ENCODE results near the gene INPP4A. TPM values are rescaled to one million over a fixed set of nuclear protein-coding genes. Genes with fewer than 3 reads are reported as not detected.

Gene INPP4A
- polyA plus RNA-seq, 12 donors = 12.0 to 18.1 (median 14.2) TPM; not detected in 1

DNA sequence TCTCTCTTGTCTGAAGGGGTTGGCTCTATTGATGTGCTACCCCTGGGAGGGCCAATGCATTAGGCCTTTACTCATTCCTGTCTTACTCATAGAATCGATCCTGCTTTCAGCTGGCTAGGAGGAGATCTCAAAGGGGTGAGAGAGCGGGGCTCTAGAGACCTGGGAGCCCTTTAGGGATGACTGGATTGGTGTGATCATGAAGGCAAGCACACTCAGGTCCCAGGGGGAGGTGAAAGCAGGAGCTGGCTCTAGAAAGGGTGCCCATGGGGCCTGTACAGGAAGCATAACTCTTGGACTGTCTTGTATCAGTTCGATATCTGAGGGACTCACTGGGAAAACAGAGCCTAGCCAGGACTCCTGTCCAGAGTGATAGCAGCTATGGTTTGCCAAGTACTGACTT lies 47.8 kb downstream of the INPP4A start:
- no peak for DNase-seq

DNA sequence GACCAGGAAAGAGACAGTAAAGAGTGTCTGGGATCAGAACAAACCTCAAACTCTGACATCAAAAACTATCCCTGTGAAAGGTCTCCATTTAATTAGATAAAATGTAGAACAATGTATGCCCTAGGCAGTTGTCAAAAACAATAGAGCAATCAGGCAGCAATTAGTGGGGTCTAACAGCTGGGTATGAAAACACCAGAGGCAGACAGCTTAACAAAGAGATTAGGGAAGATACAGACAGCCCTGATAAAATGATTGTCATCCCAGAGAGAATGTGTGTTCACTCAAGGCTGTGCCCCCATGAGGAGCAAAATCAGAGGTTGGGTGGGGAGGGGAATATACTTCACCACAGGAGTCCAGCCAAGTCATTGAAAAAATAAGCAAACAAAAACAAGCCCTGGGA lies 50.0 kb downstream of the INPP4A start:
- DNase-seq = no peak

DNA sequence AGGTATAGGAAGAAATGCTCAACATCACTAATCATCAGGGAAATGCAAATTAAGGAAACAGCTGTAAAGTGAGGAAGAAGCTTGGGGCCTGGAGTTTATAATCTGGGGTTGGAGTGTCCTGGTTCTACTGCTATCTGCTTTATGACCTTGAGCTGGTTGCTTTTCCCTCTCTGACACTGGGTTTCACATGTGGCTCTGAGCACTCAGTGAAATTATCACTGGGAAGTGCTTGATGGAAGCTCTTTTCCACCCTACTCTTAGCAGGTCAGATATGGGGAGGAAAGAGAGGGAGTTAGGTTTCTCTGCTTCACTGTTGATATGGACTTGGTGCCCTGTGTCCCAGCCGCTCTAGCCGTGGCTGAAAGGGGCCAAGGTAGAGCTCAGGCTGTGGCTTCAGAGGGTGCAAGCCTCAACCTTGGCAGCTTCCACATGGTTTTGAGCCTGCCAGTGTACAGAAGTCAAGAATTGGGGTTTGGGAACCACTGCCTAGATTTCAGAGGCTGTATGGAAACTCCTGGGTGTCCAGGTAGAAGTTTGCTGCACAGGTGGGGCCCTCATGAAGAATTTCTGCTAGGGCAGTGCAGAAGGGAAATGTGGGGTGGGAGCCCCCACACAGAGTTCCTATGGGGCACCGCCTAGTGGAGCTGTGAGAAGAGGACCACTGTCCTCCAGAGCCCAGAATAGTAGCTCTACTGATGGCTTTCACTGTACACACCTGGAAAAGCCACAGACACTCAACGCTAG lies 52.3 kb downstream of the INPP4A start:
- no peak for DNase-seq

DNA sequence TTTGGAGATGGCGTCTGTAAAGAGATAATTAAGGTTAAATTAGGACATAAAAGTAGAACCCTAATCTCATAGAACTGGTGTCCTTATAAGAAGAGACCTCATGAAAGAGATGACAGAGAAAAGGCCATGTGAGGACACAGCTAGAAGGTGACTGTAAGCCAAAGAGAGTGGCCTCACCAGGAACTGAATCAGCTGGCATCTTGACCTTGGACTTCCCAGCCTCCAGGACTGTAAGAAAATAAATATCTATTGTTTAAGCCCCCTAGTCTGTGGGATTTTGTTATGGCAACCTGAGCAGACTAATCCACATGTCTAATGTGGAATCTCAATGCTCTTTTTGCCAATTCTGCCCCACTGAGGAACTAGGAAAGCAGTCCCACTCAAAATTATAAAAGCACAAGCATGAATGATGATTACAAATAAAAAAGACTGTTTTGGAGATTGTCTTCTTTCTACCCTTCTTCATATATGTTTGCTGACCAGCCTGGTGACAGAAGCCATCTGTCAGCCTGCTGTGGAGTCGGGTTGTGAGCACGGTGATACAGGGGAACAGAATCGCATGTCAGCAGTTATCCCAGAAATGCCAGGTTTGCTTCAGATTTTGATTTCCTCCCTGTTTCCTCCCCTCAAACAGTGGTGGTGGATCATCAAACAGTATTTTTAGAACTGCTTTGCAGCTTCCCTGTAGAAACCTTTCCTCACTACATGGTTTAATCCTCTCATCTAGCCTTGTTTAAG lies 54.2 kb downstream of the INPP4A start:
- no peak for DNase-seq

DNA sequence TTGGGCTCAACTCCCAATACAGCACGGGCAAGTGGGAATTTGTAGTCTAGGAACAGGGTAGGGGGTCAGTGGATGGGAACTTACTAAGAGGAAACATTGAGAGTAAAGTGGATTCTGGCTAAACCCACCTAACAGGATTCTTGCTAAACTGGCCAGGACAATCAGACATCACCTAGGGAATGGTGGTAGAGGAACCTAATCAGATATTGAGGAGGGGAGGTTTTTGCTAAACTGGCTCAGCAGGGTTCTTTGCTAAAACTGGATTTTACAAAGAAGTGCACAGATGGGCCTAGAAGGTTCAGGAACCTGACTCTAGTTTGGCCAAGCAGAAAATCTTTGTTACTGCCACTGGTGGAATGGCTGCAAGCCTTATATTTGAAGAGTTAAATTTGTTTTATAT lies 55.9 kb downstream of the INPP4A start:
- DNase-seq = no peak

DNA sequence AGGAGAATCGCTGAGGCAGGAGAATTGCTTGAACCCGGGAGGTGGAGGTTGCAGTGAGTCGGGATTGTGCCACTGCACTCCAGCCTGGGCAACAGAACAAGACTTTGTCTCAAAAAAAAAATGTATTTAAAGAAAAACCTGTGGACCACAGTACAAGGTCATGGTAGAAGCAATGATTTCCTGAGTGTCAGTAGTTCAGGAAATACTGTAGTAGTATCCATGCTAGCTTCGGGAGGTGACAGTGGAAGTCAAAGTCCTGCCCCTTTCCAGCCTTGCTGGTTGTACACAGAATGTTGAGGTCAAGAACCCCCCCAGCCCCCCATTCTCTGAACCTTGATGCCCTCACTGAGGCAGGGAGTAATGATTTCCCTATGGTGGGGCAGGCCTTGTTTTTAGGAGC lies 56.6 kb downstream of the INPP4A start:
- no peak for DNase-seq

DNA sequence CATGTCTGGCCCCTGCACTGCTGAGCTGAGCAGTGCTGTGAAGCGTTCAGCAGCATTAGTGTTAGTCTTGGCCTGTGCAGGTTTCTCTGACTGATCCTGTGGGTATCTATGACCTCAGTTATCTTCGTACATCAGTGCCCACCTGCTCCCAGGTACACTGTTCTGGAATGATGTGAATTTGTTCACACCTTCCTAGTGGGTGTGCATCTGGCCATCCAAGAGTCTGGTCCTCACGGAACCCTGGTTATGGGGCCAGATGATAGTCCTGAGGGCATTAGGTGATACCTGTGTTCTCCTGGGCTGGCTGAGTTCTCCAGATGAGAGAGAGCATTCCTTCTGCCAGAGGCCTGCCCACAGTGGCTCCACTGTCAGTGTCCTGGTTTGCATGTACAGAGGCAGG lies 57.2 kb downstream of the INPP4A start:
- no peak for DNase-seq

DNA sequence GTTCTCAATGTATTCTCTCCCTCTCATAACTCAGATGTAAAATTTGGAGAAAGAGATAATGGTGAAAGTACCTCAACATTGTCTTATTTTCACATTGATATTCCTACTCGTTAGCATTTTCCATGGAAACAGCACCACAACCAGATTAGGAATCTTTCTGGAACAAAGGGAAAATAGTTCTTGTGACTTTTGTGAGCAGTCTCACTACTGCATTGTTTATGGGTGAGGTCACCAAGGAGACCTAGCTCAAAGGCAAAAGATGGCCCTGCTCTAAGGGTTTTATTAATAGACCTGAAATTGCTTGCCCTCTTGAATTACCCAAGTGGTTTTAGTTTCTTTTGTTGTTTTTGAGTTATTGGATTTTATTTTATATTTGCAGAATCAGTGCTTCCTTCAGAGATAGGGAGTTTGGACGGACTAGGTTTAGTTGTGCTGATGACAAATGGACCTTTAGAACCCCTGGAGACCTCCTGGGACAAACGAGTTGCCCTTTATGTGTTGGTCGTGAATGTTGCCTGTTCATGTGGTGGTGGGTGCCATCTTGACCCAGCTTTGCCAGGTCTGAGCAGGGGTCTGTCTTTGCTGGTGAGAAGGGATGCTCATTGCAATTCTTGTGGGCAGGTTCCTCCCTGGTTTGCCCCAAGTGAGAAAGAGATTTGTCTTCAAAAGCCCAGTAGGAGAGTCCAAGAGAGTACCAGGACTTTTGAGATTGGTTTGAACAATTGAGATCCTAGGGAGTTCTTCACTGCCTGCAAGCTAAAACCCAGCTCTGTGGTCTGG lies 58.1 kb downstream of the INPP4A start:
- DNase-seq = no peak

DNA sequence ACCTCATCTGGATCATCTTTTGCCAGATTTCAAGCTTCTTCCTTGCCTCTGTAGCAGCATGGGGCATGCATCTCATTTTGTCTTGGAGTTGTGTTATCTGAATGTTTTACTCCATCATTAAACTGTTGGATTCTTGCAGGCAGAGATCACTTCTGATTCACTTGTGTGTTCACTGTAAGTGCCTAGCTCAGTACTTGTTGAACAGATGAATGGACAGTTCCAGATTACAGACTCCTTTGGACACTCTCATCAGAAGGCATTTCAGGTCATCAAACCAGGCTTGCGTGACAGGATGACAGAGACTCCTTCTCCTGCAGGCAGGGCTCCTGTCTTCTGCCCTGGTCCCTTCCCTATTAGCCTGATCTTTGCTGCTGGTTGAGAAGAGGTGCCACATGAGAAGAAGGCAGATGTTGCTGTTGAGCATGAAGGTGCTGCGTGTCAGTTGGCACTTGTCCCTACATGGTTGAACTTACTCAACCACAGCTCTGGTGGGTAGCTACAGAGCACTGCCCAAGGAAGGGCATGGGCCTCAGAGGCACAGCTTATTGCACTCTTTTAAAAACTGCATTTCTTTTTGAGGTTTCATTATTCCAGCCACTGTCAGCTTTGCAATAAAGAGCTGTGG lies 58.9 kb downstream of the INPP4A start:
- DNase-seq = no peak

DNA sequence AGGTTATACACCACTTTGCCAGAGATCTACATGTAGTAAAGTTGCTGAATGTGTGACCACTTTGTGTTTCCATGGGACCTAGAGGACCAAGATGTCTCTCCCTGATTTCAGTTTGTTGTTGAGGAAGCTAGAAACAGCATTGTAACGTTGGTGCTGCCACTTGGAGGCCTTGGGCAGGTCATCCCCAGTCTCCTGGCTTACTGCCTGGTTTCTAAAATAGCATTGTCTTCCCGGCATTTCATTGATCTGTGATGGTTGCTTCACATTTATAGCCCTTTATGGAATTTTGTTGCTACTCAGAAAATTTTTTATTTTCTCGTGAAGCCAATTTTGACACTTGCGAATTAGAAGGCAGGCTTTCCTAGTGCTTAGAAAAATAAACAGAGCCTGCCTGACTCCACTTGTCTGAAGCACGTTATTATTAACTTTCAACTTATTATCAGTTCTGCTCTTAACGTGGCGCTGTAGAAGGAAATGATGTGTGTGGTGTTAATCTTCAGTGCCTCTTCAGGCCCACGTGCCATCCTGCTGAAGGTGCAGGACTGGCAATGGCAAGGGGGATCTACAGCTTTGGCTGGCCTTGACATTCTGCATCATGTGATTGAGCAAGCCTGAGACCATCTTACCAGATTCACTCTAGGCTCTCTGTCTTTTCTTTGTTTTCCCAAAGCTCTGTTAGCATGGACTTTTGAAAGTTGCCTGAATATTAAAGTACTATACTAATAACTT lies 59.9 kb downstream of the INPP4A start:
- no peak for DNase-seq

DNA sequence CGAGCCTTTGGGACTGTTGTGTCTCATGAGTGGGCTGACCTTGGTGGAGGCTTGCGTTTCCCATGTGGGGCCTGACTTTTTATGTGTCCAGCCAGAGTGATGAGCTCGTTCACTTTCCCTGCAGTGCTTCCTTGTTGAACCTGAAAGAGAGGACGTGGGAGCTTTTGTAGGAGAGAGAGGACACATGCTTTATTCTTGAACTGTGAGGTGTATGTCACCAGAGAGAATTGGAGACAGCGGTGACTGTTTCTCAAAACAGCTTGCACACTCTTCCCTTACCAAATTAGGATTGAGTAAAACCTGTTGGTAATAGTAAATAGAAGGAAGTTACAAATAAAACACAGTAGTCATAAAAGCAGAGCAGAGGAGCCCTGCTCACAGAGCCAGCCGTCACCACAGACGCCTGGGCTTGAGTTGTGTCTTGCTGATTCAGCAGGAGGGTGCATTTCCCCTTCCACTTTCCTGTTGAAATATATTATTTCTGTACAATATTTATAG lies 60.7 kb downstream of the INPP4A start:
- no peak for DNase-seq

DNA sequence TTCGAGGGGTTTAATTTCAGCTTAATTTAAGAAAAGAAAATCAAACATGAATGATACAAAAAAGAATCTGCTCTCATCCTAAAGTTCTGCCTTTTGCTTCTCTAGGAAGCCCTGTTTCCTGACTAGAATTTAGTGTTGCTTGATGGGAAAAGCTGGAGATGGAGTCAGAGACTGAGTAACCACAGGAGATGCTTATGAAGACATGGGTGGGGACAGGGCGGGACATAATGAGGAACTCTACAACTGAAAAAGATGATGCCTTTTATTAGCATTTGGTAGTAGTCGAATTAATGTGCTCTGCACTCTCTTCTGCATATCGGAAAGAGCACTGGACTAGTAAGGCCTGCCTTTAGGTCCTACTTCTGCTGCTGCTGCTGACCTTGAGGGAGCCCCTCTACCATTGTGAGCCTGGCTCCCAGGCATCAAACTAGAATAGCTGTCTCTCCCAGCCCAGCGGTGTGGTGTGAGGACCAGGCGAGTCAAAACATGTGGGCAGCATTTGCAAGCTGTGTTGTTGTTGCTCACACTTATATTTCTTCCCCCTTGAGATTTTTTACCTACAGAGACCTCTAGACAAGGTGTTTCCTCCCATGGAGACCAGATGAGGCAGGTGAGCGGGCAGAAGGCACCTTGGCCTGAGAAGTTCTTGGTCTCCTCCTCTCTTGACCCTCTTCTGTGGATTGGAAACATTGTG lies 61.5 kb downstream of the INPP4A start:
- no peak for DNase-seq

DNA sequence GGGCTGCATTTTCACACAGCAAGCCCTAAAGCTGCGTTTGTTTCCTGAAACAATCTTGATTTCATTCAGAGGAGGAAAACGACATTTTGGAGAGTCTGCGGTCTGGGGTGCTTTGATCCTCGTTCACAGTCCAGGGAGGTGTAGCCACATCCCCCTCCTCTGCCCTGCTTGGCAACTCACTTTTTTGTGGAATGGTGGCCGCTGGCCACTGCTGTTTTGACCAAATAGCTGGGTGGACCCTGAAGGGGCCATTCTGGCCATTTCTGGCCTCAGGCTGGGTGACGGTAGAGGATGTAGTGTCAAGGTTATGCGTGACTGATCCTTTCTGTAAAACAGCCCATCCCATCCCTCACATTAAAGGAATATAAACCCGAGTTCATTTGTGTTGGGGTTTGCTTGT lies 62.2 kb downstream of the INPP4A start:
- no peak for DNase-seq

DNA sequence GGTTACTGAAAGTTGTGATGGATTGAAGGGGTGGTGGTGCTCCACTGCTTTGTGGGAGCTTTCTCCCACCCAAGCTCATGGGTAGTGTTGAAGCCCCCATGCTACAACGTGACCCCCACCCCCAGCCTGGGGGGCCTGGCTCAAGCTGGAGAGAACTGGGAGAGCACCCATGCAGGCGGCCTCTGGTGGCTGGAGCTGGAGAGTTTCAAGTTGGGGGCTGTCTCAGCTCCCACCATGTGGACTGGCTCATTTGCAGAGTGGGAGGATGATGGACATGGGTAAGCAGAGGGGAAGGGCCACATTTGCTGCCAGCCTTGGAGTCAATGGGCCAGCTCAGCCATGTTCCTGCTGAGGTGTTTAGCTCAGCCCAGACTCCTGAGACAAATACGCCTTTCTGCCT lies 62.8 kb downstream of the INPP4A start:
- no peak for DNase-seq

DNA sequence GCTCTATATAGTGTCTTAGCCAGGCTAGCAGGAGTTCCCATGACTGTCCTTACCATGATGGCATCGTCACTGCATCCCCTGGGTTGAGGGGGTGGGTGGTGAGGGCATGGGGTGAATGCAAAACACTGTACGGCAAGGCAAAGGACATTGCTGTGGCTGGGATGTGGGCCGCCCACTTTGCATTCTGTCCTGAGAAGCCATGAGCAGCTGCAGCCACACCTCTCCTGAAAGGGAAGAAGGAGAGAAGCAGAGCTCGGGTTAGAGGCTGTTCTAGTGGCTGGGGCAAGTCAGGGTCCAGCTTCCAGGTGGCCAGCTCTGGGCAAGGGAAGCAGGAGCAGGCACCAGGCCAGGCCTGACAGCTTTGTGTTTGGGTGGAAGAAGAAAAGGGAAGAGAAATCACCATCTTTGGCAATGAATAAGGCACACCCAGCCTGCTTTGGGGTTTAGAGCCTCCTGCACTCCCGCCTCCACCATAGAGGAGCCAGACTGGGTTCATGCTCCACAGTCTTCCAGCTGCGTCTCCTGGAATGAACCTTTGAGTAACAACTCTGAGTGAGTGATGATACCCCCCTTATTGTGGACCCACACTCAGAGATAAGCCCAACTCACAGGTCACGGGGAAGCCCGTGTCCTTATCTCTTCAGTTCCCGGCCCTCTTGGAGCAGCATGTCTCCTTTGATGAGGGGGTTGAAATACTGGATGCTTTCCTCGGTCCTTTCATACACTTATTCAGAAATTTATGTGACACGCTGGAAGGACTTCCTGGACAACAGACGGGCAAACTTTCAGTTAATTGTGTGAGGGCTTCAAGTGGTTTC lies 63.4 kb downstream of the INPP4A start:
- peak; percentile 35 for DNase-seq

DNA sequence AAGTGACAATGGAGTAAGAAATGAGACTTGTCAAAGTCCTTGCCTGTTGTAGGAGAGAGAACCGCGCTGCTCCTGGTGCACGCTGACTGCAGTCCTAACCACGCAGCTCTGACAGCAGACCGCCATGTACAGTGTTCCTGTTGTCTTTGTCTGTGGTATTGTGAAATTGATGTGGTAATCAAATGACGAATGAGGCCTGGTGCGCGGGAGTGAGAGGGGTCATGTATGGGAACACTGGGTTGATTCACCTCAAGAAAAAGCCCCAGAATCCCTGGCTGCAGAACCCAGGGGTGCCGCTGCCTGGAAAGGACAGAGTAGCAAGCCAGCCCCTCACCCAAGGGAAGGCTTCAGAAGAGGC lies 64.0 kb downstream of the INPP4A start:
- no peak for DNase-seq

DNA sequence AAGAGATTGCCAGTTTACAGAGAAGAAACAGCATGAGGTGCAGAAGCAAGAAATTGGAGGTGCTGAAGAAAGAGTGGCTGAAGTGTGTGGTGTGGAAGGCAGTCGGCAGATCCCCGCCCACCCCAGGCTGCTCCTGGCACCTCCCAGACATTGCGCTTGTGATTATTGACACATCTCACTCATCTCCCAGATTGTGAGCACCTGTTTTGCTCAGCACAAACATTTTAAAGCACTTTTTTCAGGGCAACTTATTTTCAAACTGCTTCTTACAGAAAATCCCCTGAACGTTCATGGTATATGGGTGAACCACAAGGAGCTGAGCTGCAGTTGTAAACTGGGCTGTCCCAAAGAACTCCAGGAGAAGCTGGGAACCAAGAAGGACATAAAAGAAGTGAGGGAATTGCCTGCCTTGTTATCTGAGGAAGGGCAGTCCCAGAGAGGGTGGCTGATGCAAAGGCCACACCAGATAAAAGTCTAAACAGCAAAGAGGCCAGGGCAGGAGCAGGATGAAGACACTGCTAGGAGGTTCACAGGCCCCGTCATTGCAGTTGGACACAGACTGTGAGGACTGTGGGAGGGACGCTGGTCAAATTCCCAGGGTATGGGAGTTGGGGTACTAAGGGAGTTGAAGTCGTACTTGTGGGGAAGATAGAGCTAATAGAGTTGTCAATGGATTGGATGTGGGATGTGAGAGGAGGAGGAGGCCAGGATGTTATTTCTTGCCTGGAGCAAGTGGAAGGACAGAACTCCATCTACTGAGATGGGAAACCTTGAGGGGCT lies 65.1 kb downstream of the INPP4A start:
- DNase-seq = no peak

DNA sequence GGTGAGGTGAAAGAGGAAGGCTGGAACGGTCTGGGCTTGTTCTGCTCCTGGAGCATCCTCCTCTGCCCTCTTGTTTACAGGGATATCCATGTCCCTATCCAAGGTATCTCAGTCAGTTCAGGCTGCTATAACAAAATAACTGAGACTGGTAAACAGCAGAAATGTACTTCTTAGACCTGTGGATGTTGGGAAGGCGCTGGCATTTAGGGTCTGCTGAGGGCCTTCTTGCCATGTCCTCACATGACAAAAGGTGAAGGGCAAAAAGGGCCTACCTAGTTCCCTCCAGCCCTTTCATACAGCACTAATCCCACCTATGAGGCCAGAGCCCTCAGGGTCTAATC lies 65.6 kb downstream of the INPP4A start:
- DNase-seq = no peak

DNA sequence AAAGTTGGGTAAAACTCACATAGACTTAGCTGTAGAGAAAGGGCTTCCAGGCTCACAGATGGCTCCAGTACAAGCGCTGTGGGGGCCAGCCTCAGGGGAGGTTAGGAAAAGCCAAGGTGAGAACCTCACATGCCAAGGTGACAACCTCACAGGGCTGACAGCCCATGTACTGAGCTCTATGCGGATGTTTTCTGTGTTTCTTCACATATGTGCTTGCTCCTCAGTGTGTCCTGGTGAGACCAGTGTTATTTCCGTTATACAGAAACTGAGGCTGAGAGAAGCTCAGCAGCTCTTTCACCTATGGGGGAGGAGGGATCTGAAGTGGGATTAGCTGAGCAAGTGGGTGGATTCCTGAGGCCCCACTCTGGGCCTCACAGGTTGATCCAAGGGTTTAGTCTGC lies 67.3 kb downstream of the INPP4A start:
- DNase-seq = no peak

Measured in muscle of arm (tissue), 12 donors.